Activated gamma-delta T cell treated with Interleukin-2 at 50 U/mL for 16 hours (primary cell): ENCODE data around the gene AHI1.

Experiments used
- DNase-seq: peaks from one replicate; pipeline ENCODE4 v3.0.0-alpha.2; 2020

Gene AHI1

DNA sequence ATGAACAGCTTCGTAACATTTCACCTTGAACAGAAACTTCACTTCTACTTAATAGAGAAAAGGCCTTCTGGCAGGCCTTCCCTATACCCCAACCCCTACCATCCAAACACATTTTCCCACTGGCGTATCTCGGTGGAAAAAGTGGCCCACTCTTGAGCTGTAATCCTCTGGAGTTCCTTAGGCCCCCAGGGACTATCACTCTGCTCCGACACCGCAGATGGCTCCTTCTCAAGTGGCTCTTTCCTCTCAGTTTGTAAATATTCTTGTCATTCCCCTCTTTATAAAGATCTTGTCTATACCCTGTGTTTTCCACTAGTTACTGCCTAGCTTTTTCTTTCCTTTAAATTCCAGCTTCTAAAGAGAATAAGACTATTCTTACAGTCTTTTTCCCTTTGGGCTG is 207.7 kb downstream of the AHI1 start:
- DNase-seq: no peak

DNA sequence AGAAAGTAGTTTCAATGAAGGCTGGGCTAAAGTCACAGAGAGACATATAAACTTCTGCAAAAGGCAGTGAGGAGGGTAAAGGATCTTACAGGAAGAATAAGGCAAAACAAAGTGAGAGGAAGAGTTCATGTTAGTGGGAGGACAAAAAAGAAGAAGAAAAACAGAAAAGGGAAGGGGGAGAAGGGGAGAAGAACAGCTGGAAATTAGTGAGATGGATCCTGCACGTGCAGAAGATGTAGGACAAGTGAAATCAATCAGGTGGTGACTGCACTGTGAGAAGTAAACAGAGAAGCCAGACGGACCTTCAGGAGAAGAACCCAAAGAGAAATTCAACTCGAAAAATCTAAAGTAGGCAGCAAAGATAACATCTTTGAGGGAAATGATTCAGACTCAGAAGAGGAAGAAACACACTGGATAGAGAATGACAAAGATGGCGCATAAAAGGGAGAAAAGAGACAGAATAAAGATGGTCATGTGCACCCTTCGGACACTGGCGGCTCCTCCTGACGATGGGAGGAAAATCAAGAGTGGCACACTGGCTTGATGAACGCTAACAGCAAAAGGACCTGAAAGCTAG is 210.5 kb downstream of the AHI1 start:
- no peak for DNase-seq

DNA sequence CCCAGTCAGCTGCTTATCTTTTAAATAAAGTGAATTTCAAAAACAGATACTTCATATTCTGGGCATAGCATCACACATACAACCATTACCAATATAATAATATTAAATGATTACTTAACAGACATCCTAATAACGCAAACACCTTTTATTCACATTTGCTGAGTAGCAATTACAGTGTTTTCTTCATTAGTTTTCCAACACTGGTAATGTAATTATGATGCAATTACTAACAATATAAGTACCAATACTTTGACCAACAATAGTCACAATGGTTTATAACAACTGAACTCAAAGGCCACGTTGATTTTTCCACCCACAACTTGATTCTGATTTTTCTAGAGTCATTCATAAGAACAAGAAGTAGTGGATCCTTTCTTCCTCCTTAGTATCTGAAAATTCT is 212.4 kb downstream of the AHI1 start:
- no peak for DNase-seq

DNA sequence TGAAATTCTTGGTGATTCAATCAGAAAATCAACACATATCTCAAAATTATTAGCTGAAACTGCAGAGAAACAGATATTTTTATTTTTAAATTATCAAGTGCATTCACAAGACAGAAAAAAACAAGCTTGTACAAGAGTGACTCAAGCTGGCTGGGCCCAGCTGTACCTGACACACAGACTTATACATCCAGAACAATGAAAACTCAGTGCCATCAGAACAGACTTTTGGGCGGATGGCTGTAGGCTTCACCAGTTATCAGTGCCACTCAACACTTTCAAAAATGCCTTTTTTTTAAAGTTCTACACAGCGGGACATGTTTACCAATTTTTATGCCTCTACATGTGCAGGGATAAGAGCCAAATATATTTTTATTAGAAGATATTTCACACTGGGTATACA is 213.6 kb downstream of the AHI1 start:
- no peak for DNase-seq

DNA sequence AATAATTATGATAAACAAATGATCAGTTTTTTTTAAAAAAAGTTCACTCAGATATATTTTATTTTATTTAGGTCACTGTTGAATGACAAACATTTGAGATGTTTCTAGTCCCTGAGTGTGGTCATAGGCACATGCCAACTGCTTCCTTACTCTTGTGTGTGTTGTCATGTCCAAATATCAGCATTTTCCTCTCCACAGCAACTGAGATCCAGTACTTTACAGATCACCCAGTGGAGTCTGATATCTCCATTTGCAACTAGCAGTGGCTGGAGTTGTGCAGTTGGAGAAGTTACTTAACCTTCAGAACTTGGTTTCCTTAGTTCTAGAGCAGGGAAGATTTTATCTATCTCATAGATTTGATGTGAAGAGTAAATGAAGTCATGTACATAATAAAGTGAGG is 215.1 kb downstream of the AHI1 start:
- DNase-seq: no peak

DNA sequence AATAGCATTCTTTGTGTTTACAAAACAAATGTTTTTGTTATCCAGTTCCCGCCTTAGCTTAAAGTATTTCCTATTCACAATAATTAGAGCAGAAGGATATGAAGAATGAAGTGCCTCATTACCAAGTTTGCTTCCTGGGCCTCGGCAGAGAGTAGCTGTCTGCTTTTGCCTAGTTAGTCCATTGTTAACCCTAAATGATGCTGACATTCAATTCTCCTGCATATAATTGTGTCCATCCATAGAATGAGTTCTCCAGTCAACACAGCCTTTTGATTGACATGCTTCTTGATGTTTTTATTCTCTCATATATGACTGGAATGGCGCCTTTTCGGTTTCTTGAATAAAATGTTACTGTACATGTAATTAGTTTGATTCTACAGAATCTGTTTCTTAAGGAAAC is 215.6 kb downstream of the AHI1 start:
- no peak for DNase-seq

DNA sequence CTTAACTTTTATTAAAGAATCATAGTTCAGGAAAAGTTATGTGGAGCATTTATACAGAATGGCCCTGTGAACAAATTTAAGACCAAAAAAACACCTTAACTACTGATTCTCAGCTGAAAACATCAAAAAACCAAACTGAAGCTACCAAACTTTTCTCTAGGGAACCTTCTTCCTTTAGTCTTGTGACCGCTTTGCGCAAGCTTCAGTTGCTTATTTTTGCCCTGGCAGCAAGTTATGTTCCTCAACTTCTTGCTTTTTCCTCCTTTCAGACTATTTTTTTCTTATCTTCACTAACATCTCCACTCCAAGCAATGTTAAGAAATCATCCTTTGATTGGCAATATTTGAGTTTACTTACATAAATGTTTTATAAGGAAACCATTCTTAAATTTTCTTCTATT is 216.3 kb downstream of the AHI1 start:
- no peak for DNase-seq

DNA sequence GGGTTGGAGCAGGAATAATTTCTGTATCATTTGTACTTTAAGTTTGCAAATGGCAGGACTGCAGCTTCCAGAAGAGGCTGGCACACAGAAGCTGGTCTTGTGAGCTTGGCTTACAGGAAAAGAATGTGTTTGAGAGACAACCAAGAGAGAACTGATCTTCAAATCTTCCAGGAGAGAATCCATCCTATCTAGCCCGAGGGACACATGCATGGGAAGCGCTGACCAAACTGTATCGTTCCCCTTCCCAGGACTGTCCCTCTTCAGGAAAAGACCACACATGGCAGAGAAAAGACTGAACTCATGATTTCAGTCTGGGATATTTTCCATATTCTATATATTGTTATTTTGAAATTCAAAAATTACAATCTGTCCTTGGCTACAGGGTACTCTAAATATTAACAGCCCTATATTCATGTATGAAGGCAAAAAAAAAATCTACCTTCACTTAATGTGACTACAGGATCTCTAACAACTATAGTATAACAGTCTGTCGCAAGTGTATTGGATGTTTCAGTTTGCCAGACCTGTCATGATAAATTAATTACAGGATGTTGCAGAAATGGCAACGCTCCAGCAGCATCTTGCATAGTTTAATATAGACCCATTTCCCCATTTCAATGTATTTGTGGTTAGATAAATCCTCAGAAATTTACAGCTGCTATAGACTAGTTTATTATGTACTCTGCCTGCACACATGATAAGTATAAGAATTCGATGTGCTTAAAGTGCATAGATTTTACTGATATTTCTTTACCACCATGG is 217.0 kb downstream of the AHI1 start:
- no peak for DNase-seq

DNA sequence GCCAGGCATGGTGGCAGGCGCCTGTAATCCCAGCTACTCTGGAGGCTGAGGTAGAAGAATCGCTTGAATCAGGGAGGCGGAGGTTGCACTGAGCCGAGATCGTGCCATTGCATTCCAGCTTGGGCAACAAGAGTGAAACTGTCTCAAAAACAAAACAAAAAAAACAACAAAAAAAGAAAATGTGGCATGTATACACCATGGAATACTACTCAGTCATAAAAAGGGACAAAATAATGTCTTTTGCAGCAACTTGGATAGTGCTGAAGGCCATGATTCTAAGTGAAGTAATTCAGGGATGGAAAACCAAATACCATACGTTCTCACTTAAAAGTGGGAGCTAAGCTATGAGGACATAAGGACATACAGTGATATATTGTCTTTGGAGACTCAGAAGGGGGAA is 220.1 kb downstream of the AHI1 start:
- no peak for DNase-seq

DNA sequence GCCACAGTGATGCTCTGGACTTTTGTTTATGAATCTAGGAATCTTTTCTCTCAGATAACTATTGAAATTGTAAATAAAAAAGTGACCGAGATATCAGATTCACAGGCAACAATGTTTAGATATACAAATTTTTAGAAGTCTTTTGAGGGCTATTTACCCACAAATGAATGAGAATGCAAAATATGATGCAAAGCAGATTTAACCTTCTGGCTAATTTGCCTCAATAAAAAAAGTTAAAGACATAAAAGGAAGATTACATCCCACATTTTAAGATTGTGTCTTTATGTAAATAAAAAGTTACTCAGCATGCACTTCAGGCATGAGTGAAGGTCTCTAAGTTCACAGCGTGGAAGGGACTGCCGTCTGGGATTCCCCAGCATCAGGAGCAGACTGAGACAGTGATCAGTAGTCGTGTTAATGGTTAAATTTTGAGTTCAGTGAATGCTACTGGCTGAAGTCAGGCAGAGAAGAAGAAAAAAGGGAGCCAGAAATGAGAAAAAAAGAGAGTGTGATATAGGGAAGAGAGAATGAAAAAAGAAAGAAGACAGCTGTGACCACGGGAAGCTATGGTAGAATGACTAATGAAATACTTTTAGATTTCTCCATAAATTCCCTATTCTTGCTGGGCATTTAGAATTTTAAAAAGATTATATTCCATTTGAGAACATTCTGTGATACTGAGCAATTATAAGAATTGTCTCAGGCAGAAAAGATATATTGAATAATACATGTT is 222.8 kb downstream of the AHI1 start:
- no peak for DNase-seq

DNA sequence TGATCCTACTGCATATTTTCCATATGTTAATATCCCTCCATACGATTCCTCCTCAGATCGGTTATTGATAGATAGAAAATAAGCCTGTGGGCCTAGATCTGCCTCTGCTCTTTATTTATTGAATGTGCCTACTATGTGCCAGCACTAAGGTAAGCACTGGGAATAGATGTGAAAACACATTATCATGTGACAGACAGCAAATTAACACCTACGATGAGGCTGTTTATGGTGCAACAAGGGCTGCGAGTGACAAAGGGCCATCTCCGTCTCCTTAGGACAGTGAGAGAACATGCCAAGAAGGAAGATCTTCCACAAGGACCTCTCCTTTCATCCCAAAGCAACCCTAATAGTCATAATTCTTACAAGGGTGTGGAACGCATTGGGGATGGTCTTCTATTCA is 225.9 kb downstream of the AHI1 start:
- DNase-seq: no peak

DNA sequence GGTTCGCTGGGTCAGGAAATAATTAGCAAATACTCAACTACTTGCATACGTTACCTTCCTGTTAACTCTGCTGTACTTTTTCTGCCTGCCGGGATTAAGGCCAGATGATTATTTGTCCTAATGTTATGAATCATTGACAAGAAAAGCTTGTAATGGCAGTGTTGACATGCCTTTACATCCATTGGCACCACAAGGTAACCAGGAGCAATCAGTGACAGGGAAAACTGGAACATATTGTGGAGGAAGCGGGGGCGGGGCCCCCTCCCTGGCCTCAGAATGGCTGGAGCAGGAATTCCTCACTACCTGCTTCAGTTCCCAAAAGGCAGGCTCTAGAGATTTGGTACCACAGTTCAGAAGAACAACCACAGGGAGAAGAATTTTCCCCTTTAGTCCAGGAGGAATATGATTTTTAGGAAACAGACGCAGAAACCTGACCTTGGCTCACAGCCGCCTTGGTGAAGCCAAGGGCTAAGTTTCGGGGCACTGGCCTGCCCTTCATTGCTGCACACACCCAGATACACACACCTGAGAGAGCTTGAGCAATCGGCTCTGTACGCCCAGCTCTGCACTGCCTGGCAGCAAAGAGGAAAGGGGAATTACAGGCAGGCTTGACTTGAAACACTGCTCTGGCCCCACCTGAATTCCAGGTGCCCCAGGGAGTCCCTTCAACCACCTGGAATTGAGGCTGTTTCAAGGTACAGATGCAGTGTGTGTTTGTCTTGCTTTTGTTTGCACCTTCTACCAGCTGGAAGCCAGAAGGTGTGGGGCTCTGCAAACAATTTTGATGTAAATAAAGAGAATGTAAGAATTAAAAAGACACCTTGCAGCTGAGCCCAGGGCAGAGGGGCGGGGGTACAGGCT is 226.6 kb downstream of the AHI1 start:
- no peak for DNase-seq

DNA sequence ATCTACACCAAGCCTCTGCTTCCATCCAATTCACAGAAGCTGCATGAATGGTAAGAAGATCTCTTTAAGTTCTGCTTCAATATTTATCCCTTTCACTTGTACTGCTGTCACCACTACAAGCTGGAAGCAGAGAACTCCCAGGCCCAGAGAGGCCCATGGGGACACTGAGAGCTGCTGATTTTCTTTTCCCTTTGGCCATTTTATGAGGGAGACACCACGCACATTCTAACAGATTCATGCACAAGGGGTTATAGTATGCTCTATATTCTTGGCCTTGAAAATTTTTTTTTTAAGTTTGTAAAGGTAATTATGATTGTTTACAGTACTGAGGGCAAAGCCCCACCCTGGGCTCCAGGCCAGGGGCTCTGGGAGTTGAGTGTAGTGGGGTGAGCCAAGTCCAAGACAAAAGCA is 228.1 kb downstream of the AHI1 start:
- no peak for DNase-seq

DNA sequence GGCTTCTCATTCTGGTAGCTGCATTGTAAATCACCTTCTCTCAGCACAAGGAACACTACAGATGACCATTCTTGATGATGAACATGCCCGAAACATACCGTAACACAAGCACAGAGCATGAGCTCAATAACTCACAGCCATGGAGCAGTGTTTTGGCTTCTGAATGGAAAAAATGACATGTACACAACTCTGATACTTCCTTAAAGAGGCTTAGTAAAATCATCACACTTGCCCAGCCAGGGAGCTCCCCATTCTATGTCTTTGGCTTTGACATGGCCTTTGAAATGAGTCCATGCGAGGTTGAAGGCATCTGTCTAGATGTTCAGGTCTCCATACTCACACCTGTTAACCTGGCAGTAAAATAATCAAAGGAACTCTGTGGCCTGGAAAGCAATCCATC is 228.8 kb downstream of the AHI1 start:
- DNase-seq: no peak

DNA sequence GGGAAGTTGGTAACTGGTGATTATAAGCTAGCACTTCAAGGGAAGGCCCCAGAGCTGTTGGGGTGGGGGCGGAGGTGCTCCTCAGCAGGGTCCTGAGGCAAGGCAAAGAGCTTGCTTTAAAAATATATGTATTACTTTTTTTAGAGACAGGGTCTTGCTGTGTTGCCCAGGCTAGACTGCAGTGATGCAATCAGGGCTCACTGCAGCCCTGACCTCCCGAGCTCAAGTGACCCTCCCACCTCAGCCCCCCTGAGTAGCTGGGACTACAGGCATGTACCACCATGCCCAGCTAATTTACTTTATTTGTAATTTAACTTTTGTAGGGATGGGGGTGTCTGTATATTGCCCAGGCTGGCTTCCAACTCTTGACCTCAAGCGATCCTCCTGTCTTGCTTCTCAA is 229.3 kb downstream of the AHI1 start:
- DNase-seq: no peak

DNA sequence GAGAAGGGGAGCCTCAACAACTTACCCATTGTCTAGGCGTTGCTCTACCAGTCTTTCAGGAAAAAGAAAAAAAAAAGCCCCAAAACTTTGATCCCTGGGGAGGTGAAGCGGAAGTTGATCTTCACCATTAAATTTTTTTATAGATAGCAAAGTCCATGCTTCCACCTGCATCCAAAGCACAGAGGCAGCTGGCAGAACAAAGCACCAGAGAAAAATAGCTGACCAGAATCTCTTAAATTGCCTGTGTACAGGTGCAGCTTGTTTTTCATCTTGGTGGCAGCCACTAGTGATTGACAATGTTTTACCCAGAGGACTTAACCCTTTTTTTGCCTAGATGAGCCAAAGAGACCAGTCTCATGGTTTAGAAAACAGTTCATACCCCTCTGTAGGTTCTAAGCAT is 230.5 kb downstream of the AHI1 start:
- no peak for DNase-seq

DNA sequence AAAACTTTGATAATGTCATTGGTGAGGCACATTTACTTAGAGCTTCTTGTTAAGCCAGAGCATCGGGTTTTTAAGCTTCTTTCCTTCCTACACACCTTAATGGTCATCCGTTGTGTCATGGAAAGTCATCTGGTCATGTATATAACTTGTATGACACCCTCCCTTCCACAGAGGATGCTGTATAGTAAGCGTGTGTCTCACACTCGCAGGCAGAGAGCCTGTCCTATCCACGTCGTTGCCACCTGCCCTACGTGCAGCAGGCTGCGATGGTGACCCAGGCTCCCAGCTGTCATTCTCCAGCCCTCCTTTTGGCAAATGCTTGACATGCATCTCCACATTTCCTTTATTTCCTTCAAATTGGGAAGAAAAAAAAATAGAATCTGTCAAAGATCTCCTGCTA is 230.9 kb downstream of the AHI1 start:
- DNase-seq: no peak

DNA sequence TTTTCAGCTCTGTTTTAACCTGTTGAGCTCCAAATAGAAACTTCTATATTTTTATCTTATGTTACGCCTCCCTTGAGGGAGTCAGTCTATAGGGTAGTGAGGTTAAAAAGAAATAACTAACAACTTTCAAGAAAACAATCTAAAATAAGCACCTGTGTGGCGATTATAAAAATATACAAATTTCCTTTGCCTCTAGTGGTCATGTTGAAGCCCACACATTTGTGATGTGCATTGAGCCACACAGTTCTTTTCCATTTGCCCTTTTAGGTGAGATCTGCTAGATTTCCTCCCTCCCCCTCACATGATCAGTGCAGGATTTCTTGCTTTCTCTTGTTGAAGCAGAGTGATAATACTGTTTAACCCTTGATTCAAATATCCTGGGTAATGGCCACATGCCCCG is 232.3 kb downstream of the AHI1 start:
- no peak for DNase-seq

DNA sequence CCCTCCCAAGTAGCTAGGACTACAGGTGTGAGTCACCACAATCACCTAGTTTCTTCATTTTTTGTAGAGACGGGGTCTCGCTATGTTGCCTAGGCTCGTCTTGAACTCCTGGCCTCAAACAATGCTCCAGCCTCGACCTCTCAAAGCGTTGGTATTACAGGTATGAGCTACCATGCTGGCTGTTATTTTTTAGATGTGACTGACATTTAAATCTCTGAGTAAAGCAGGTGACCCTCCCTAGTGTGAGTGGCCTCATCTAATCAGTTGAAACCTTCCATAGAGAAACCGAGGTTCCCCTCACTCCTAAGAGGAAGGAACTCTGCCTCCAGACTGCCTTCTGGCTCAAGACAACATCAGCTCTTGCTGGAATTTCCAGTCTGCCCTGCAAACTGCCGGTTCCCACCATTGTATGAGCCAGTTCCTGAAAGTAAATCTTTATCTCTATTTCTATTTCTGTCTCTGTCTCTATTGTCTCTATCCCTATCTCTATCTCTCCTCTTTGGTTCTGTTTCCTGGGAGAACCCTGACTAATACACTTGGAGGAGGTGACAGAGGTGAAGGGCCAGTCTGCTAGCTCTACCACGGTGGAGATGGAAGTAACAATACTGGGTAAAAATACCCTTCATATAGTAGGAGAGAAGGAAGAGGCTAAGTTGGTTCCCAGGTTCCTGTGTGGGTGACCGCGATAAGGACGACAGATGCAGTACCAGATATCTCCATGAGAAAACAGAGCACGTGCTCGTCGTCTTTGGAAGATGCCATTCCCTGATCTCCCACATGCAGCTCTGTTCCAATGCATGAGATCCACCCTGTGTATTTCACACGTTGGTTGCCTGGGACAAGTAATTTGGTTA is 235.4 kb downstream of the AHI1 start:
- DNase-seq: no peak

DNA sequence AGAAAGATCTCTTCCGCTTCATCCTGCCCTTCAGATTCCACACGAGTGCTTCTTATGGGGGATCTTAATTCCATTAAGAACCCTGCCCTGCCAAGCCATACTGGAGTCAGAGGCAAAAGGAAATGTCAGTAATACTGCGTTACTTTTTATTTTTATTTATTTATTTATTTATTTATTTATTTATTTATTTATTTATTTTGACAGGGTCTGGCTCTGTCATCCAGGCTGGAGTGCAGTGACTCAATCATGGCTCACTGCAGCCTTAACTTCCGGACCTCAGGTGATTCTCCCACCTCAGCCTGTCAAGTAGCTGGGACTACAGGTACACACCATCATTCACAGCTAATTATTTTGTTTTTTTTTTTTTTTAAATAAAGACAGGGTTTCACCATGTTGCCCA is 236.9 kb downstream of the AHI1 start:
- DNase-seq: no peak

DNA sequence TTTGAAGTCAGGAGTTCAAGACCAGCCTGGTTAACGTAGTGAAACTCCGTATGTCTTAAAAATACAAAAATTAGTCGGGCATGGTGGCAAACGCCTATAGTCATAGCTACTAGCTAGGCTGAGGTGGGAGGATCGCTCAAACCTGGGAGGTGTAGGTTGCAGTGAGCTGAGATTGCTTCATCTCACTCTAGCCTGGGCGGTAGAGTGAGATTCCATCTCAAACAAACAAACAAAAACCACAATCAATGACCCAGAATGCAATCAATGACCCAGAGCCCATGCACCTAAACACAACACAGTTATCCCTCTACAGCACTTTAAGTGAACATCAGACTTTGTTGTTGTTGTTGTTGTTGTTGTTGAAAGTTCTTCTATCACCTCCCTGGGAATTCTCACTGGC is 238.6 kb downstream of the AHI1 start:
- DNase-seq: no peak

DNA sequence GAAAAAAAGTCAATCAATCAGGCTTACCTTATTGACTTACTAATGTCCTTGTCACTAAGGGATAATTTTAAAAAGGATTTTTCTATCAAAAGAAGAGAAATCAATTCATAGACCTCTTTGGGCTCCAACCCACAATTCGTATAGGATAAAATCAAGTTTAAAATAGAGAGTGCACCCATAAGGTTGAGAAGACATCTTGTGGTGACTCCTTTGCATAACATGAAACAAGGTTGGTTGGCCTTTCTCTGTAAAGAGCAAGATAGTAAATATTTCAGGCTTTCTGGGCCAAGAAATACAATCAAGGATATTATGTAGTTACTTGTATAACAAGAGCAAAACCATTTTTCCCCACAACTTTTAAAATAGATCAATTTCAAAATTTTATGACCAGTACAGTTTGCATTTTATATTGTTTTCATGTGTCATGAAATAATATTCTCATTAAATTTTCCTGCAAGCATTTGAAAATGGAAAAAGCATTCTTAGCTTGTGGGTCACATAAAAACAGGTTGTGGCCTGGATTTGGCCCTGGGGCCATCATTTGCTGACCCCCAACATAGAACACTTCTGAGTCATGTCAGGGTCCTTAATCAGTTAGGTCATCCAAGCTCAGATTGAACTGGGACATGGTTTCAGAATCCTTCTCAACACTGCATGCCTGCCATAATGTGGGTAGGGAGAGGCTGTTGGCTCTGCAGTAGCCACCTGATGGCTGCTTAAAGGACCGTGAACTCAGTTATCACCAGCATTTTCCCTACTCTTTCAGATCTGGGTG is 239.7 kb downstream of the AHI1 start:
- no peak for DNase-seq
